HL-60/S4 (cell line): ENCODE data around the gene GYG2.

Source experiments
- in situ Hi-C: fragments of 300-500 bp; cut with MboI; formaldehyde crosslinking; loops from 2 replicates; pipeline ENCODE4 v1.14.3; 2022; ENCODE audit warnings: low sequenced_read_pairs

The GYG2 gene

DNA sequence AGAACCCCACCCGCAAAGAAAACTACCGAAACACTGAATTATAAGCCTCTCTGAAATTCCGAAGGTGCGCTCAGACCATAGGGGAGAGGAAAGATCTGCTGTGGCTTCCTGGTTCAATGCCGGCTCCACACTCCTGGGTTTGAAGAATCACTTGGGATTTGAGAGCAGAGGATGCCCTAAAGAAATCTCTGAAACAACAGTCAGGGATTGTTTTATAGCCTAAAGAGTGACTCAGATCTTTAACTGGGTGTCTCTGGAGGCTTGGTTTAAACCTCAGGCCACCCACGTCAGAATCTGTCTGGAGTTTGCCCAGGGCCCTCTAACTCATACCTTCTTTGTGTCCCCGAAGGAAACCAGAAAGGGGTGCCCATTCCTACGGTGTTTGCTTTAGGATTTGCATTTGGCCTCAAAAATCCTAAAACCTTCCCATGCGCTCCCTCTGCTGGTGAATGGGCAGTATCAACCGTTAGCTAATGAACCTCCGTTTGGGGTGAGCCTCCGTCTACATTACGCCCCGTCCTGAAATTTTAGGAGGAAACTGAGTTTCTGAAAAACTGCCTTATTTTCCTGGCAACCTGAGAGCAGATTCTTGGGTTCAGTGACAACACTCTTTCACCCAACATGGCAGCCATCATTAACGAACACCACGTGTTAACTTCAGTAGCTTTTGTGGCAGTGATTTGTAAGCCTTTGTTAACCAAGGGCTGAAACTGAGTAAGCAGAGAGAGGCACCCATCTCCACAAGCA, 16.4 kb upstream of the GYG2 start:
- in situ Hi-C loops: loop anchor here (10.0 kb wide), 1 partner anchor 168 kb away; no protein-coding TSS in a partner anchor

DNA sequence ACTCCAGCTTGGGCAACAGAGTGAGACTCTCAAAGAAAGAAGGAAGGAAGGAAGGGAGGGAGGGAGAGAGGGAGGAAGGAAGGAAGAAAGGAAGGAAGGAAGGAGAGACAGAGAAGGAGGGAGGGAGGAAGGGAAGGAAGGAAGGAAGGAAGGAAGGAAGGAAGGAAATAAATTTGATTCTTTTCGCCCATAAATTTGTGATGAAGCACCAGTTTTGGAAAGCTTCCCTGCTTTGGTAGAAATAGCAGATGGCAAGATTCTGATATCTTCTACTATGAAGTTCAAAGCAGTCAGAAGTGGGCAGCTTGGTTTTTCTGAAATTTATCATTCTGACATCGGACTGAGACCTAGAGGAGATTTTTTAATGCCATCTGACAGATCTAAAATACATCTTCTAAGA, 11.7 kb upstream of the GYG2 start:
- in situ Hi-C loops: loop anchor here (10.0 kb wide), 1 partner anchor 172 kb away; no protein-coding TSS in a partner anchor

DNA sequence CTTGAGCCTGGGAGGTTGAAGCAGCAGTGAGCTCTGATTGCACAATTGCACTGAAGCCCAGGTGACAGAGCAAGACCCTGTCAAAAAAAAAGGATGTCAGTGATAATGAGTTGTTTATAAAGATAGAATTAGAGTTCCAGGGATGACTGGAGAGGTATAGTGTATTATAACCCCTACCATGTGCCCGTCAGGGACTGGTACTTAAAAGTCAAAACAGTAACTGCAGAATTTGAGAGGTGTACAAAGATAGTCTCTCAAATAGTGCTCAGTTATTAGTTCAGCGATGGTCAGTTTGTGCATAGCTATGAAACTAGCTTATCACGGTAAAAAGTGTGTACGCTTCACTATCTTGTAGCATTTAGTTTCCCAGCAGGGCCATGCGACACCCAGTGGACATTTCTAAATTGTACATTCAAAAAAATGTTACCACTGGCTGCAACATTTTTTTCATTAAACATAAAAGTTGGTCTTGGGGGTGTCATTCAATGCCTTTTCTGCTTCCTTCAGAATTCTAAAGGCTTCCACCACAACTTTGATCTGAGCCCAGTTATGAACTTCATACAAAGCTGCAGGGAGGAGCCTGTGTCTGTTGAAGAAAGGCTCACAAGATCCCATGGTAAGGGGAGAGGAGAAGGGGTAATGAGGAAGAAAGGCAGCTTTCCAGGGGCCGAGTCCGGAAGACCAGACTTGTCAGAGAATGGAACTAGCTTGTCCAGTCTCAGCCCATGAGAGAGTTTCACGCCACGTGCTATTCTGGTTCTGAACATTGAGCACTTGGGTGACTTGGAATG, 9.2 kb upstream of the GYG2 start:
- in situ Hi-C loops: loop anchor here (10.0 kb wide), 1 partner anchor 175 kb away; no protein-coding TSS in a partner anchor

DNA sequence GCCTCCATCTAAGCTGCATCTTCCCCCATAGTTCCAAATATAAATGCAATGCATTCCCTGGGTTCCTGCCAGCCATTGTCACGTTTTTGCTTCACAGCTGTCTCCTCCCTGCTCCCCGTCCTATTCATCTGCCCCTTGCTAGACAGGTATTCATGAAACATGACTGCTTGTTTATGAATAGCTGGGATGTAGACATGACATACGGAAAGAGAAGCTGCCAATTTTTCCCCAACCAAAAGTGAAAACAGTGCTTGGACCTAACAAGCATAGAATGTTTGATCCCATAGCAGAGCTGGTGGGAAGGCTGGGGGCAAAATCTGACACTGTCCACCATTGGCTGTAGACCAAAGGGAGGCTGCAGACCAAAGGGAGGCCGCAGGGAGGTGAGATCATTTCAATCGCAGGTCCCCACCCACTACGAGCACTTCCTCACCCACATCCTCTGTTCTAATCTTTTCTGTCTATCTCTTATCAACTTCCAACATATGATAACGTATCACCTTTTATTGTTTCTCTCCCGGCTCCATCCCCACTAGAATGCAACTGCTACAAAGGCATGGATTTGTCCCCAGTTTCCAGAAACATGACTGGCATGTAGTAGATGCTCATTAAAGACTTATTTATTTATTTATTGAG, 8.5 kb upstream of the GYG2 start:
- in situ Hi-C loops: no loop called here

DNA sequence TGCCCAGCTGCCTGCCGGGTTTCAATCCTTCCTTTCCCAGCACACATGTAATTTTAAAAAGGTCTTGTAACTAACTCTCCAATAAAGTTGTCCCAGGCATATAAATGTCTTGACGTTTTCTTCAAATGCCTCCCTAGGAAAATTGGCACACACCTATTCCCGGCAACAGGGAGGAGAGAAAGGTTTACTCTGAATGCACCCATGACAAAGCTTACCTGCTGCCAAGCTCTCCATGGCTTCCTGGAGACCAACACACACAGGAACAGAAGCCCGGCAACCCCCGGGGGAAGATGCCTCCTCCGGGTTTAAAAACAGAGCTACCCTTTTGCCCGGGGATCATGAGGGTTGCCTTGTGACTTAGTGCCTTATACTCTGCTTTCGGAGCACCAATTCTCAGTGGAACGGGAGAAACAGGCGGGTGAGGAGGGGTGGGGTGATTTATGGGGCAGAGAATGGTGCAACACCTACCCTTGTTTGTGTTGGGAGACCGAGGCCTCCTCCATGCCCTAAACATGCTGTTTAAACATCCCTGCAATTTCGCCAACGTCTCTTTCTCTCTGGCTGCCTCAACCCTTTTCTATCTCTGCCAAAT, 4.8 kb upstream of the GYG2 start:
- in situ Hi-C loops: no loop called here

DNA sequence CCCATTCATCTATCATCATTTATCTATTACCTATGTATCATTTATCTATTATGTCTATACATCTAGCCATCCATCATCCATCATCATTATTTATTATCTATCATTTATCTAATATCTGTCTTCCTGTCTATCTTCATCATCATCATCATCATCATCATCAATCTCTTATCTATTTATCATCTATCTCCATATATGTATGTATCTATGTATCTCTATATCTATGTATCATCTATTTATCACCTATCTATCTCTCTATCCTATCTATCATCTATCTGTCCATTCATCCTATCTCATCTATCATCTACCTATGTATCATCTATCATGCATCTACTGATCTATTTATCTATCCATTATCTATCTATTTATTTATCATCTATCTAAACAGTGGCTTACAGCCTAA, 3.8 kb upstream of the GYG2 start:
- in situ Hi-C loops: no loop called here

DNA sequence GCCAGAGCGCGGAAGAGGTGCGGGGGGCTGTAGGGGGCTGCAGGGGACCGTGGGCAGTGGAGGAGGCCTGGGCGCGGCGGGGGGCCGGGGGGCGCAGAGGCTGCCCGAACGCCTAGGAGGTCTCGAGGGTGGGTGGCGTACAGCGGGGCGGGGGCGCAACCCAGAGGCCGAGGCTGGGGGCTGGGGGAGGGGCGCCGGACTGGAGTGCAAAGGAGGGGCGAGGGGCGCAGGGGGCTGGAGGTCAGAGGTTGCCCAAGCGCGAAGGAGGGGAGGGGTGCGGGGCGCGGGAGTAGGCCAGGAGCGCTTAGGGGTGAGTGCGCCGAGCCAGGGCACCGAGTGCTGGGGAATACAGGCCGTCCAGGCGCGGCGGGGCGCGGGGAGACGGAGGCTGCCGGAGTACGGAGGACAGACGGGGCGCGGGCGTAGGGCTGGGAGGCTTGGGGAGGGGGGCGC, 255 bp downstream of the GYG2 start:
- in situ Hi-C loops: no loop called here

DNA sequence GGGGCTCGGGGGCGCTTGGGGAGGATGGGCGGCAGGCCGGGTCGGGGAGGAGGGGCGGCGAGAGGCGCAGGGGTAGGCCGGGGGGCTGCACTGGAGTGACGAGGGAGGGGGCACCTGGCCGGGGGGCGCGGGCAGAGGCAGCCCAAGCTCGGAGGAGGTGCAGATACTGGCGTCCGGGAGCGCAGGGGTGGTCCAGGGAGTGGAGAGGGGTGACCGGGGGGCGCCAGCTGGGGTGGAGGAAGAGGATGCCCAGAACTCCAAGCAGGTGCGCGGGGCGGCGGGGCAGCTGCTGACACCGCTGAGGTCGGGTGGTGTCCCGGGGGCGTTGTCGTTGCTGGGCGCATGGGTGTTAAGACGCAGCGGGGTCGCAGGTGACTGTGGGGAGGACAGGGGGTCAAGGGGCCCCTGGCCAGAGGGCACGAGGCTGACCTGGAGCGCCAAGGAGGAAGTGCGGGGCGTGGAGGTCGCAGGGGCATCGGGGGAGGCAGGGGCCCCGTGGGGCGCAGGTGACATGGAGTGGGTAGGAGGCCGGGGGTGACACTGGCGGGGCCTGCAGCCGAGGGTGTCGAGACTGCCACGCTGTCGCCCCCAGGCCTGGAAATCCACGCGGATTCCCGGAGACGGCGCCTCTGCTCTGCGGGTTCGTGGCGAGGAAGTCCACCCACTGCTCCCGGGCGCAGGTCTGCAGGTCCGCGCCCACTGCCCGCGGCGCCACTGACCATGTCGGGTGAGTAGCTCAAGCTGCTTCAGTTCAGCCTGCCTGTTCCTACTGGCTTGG, 928 bp downstream of the GYG2 start:
- in situ Hi-C loops: no loop called here

DNA sequence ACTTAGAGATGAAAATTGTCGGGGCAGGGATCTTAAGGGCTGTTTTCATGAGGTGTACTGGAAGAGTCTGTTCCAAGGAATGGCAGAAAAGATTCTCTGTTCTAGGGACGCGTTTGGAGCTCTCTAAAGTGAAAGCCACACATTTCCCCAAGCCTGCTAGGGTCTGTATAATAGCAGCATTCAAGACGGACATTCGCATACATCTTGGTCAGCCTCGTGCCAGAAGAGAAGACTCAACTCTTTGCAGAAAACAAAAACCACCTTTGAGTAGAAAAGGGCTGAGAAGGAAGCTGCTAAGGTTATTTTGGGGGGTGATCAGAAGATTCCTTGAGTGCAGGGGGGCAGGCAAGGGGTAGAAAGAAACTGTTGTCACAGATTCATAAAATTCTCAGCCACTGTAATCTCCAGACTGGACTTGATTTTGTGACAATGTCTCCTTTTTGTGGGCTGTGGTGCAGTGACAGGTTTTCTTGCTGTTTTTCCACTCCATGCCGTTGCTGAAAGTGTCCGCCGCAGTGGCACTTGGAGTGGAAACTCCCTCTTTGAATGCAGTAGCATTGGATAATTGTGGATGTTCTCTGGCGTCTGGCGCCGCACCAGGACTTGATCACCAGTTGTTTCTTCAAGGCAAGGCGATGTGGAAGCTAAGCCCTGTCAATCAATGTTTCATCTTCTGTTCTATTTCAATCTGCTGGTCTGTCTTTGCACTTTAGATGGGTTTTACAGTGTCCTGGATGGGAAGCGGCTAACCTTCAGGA, 2.9 kb downstream of the GYG2 start:
- in situ Hi-C loops: no loop called here

DNA sequence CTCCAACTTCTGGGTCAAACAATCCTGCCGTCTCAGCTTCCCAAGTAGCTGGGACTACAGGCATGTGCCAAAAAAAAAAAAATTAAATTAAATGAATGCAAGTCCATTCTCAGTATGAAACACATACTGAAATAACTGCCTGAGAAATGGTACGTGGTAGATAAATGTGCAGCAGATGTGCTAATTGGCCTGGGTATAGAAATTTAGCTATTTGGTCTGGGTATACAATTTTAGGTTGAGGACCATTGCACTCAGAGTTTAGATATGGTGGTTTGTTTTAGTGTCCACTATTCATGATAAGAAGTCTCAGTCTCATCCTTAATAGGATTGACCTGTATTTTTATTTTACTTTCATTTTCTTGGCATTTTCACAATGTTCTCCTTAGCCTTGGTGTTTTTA, 9.2 kb downstream of the GYG2 start:
- in situ Hi-C loops: no loop called here

DNA sequence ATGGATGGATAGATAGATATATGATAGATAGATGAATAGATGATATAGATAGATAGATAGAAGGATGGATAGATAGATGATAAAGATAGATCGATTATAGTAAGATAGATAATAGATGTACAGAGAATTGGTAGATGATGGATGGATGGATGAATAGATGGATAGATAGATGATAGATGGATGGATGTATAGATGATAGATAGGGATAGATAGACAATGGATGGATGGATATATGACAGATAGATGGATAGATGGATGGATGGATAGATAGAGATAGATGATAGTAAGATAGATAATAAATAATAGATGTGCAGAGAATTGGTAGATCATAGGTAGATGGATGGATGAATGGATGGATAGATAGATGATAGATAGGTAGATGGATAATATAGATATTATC, 12.2 kb downstream of the GYG2 start:
- in situ Hi-C loops: no loop called here

DNA sequence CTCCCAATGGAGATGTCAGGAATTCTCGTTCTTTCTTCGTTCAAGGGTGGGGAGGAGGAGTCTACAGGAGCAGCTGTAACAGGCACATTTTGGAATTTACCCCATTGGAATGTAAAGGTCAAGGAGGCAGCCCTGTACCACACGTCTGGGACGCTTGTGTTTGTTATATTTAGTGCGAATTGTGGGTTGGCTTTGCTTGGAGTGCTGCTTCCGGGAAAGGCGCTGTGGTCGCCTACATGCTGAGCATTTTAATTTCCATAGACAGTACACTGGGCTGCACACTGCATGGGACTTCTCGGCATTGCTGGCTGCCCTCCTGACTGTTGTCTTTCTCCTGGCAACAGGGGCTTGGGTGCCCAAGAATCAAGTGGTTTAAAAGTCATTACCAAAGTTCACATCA, 12.8 kb downstream of the GYG2 start:
- in situ Hi-C loops: no loop called here

DNA sequence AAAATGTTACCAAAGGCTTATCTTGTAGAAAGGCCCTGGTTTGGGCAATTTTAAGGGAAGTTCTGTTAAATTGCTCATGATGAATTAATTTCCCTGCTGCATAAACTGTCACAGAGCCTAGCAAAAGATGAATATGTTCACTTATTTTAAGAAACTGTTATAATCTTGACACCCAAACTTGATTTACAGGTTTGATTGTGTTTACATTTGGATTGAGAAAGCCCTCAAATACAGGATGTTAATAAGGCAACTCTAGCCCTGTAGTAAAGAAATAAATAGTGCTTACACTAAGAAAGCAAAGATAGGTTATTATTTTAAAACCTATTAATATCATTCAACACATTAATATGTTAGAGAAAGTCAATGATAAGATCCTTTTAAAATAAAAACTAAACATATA, 18.3 kb downstream of the GYG2 start:
- in situ Hi-C loops: no loop called here

DNA sequence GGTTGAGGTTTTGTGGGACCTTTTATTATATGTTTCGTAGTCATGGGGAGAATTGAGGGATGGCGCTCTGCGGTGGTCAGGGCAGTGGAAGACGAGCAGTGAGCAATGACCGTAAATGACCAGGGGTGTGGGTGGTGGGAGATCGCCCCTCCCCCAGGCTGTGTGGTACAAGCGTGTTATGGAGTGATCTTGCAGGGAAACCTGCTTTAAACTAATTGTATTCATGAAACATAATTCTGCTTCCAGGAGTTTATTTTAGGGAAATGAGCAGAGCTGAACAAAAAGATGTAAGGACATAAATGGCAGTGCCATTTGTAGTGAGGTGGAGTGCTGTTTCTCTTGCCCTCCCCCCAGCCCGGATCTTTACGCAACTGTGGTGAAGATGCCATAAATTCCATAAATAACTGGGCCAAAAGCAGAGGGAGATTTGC, 20.2 kb downstream of the GYG2 start:
- in situ Hi-C loops: no loop called here

DNA sequence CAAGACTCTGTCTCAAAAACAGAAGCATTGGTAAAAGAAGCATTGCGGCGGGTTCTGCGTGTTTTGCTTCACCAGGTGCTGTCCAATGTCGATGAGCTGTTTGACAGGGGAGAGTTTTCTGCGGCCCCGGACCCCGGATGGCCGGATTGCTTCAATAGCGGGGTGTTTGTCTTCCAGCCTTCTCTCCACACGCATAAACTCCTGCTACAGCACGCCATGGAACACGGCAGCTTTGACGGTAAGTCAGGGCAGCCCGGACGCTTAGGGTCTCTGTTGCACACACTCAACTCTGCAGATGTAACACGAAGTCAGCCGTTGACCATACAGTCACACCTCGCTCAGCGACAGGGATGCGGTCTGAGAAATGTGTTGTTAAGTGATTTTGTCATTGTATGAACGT, 26.2 kb downstream of the GYG2 start:
- in situ Hi-C loops: no loop called here

DNA sequence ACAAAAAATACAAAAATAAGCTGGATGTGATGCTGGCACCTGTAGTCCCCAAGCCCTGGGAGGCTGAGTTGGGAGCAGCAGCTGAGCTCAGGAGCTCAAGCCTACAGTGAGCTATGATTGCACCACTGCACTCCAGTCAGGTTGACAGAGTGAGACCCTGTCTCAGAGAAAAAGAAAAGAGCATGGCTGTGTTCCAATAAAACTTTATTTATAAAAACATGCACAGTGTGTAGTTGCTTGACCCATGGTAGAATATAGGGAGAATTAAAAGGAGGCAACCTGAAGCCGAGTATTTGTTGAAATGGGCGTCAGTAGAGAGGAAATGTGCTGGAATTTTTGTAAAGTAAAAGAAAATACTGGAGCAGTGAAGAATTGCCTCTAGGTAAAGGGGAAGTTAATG, 27.0 kb downstream of the GYG2 start:
- in situ Hi-C loops: no loop called here

DNA sequence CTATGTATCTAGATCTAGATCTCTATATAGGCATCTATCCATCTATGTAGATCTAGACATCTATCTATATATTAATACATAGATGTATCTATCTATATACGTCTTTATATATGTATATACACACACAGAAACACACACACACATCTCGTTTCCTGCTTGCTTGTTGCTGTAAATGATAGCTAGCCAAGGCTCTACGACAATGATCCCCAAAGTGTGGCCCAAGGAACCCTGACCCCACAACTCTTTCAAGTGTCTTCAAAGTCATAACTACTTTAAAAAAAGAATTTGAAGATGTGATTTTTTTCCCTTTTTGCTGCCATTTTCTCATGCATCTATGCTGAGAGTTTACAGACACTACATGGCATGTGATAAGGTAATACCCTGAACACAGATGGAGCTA, 28.8 kb downstream of the GYG2 start:
- in situ Hi-C loops: no loop called here

DNA sequence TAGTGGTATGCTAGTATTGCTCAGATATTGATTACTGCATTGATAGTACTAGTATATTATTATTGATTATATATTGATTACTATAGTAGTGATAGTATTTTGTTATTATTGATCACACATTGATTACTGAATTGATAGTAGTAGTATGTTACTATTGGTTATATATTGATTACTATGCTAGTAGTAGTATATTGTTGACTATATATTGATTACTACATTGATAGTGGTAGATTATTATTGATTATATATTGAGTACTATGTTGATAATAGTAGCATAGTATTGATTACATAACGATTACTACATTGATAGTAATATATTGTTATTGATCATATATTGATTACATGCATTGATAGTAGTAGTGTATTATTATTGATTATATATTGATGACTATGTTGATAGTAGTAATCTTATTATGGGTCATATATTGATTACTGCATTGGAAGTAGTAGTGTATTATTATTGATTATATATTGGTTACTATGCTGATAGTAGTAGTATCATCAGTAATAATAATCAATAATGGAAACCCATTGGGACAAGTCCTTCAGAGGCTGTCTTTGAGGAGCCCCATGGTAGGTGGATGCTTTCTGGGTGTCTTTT, 30.6 kb downstream of the GYG2 start:
- in situ Hi-C loops: no loop called here

DNA sequence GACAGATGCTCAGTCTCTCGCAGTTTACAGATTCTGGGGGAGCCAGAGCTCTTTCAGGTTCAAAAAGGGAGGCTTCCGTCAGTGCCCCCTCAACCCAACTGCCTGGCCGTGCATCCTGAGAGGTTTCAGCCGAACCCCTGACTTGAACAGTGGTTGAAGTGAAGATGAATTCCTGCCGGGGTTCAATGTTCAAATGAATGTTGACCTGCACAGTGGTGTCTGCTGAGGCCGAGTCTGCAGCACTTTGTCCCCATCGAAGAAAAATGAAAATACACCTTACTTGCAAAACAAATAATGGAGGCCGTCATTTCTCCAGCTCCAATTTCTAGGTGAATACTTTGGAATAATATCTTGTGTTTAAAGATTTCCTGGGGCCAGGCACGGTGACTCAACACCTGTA, 33.7 kb downstream of the GYG2 start:
- in situ Hi-C loops: no loop called here
